ENCODE measurements around the gene DLG2. TPM values are rescaled to one million over a fixed set of nuclear protein-coding genes. Genes with fewer than 3 reads are reported as not detected.

Gene DLG2
- total RNA-seq, 4 donors from 2014 or later, result 2.9 to 30.2 (median 22.6) TPM

DNA sequence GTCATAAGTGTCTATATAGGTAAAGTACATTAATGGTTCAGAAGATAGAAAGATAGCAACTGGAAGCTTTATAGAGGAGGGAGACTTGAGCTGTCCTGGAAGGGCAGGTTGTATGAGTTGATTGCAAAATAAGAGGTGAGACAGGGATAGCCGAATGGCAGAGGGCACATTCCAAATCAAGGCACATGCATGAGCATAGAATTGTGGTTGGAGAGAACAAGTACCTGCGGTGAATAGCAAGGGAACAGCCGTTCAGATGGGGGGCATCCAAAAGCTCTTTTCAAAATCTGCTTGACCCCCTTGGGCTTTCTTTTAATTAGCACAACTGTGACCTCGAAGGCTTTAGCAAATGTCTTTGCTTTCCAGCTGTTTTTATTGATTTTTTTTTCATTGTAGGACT lies 1868.0 kb downstream of the DLG2 start:
- no peaks in the 10 kb centered on the region for H3K36me3 ChIP-seq
- H3K4me1 ChIP-seq, result no peaks in the 10 kb centered on the region
- no peak for DNase-seq
- no peak overlapping the region for H3K4me3 ChIP-seq
- intact Hi-C loops (cut with DNase I; ENCODE audit: low total_unique reads), result no loop called here
- TF ChIP-seq CTCF (IDR thresholded peaks at IDR 0.05) (no peak), POLR2A (IDR thresholded peaks at IDR 0.05) (no peak)
- H3K27ac ChIP-seq, result no peak overlapping the region
- H3K27me3 ChIP-seq, result no peaks in the 10 kb centered on the region
- H3K9me3 ChIP-seq, result no peaks in the 10 kb centered on the region

- DNase-seq, result no peak
- Histone ChIP-seq H3K36me3 (no peaks in the 10 kb centered on the region), H3K27ac (no peak overlapping the region), H3K4me3 (no peak overlapping the region), H3K27me3 (no peaks in the 10 kb centered on the region), H3K4me1 (no peaks in the 10 kb centered on the region), H3K9me3 (no peaks in the 10 kb centered on the region)
- no peak for TF ChIP-seq POLR2A (IDR thresholded peaks at IDR 0.05)
- TF ChIP-seq CTCF (IDR thresholded peaks at IDR 0.05), result no peak
- intact Hi-C loops (cut with DNase I; ENCODE audit: low total_unique reads), result no loop called here
These were observed 1876.1 kb downstream of the DLG2 start for GRCh38 chr11:83751041-83751440.

GRCh38 chr11:83746921-83747585 lies 1880.1 kb downstream of the DLG2 start:
- Histone ChIP-seq H3K27ac (no peak overlapping the region), H3K27me3 (no peaks in the 10 kb centered on the region), H3K36me3 (no peaks in the 10 kb centered on the region), H3K4me3 (no peak overlapping the region), H3K9me3 (no peaks in the 10 kb centered on the region), H3K4me1 (no peaks in the 10 kb centered on the region)
- TF ChIP-seq CTCF (IDR thresholded peaks at IDR 0.05) (no peak), POLR2A (IDR thresholded peaks at IDR 0.05) (no peak)
- no peak for DNase-seq
- intact Hi-C loops (cut with DNase I; ENCODE audit: low total_unique reads), result no loop called here

DNA sequence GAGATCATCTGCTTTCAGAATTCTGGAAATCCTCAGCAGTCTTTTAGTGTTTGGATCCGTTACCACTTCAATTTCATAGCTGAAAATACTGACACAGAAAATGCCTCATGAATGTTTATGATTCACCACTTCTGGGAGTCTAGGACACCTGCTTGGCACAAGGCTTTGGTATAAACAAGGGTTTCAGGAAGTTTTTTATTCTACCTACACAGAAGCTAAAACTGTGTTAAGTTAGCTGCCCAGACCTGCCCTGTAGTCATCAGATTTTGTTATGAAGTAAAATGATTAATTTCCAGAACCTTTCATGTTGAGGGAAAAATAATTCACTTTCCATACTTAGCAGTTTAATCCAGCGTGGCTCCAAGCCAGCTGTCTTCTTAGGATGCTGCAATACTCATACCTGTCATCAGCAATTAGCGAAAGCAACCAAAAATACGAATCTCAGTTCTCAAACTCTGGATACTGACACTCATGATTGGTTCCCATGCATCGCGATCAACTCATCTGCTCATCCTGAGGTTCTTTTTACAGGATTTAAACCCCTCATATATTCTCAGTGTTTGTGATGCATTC lies 1882.4 kb downstream of the DLG2 start:
- no peaks in the 10 kb centered on the region for H3K4me1 ChIP-seq
- TF ChIP-seq POLR2A (IDR thresholded peaks at IDR 0.05), result no peak
- no peak for TF ChIP-seq CTCF (IDR thresholded peaks at IDR 0.05)
- no peaks in the 10 kb centered on the region for H3K36me3 ChIP-seq
- no peaks in the 10 kb centered on the region for H3K27me3 ChIP-seq
- no peak overlapping the region for H3K27ac ChIP-seq
- intact Hi-C loops (cut with DNase I; ENCODE audit: low total_unique reads), result no loop called here
- H3K4me3 ChIP-seq, result no peak overlapping the region
- DNase-seq, result no peak
- no peaks in the 10 kb centered on the region for H3K9me3 ChIP-seq

- DNase-seq, result no peak
- intact Hi-C loops (cut with DNase I; ENCODE audit: low total_unique reads), result no loop called here
These were observed 1890.5 kb downstream of the DLG2 start for GRCh38 chr11:83736684-83737083.

More at GRCh38 chr11:83736684-83737083, 1890.5 kb downstream of the DLG2 start:
- H3K9me3 ChIP-seq, result no peaks in the 10 kb centered on the region
- TF ChIP-seq CTCF (IDR thresholded peaks at IDR 0.05), result no peak
- no peaks in the 10 kb centered on the region for H3K4me1 ChIP-seq
- H3K27me3 ChIP-seq, result no peaks in the 10 kb centered on the region
- H3K27ac ChIP-seq, result no peak overlapping the region
- H3K4me3 ChIP-seq, result no peak overlapping the region
- no peaks in the 10 kb centered on the region for H3K36me3 ChIP-seq

All from uterus (tissue), 4 donors.